Endodermal cell (in vitro differentiated cells): ENCODE data around the gene PPP1R12A. TPM values are rescaled to one million over a fixed set of nuclear protein-coding genes. Genes with fewer than 3 reads are reported as not detected.
"Not testable (repeated sequence)": the region's sequence is repeated elsewhere in the genome, so short reads cannot be mapped to it uniquely, and the experiment has no call there.

Experiments used
- DNase-seq: peaks from one replicate; pipeline ENCODE4 v3.0.0-alpha.2; 2017
- H3K27ac ChIP-seq: 2 replicates; pipeline ENCODE4 v1.5.1; 2013; ENCODE audit warnings: mild to moderate bottlenecking, low read depth, low read length, moderate library complexity
- H3K27me3 ChIP-seq: 2 replicates; pipeline ENCODE4 v1.6.1; 2013; ENCODE audit warnings: mild to moderate bottlenecking, low read length, moderate library complexity; ENCODE audit not compliant: insufficient read depth, control insufficient read depth, poor library complexity, severe bottlenecking
- H3K36me3 ChIP-seq: 2 replicates; pipeline ENCODE4 v1.7.0; 2013; ENCODE audit warnings: mild to moderate bottlenecking, low read length, moderate library complexity; ENCODE audit not compliant: control insufficient read depth, insufficient read depth
- H3K4me1 ChIP-seq: one replicate; pipeline ENCODE4 v1.7.0; 2013; ENCODE audit warnings: low read length; ENCODE audit not compliant: control insufficient read depth, insufficient read depth
- H3K4me3 ChIP-seq: 2 replicates; pipeline ENCODE4 v1.5.1; 2013; ENCODE audit warnings: mild to moderate bottlenecking, low read length, moderate library complexity
- H3K9ac ChIP-seq: 2 replicates; pipeline ENCODE4 v1.6.1; 2013; ENCODE audit warnings: mild to moderate bottlenecking, low read length, moderate library complexity; ENCODE audit not compliant: poor library complexity, severe bottlenecking; ENCODE audit errors: extremely low read depth
- H3K9me3 ChIP-seq: 2 replicates; pipeline ENCODE4 v1.6.1; 2013; ENCODE audit warnings: mild to moderate bottlenecking, low read length, moderate library complexity; ENCODE audit not compliant: control insufficient read depth
- H3K27ac Mint-ChIP-seq: 2 replicates; pipeline ENCODE4 v1.8.0; 2020; ENCODE audit warnings: mixed read lengths
- H3K27me3 Mint-ChIP-seq: 2 replicates; pipeline ENCODE4 v1.8.0; 2021; ENCODE audit warnings: mild to moderate bottlenecking, mixed read lengths; ENCODE audit not compliant: insufficient read depth
- H3K36me3 Mint-ChIP-seq: 2 replicates; pipeline ENCODE4 v1.8.0; 2020; ENCODE audit warnings: low read depth, mixed read lengths
- H3K4me1 Mint-ChIP-seq: 2 replicates; pipeline ENCODE4 v1.8.0; 2020; ENCODE audit warnings: mixed read lengths
- H3K4me3 Mint-ChIP-seq: 2 replicates; pipeline ENCODE4 v1.8.0; 2020; ENCODE audit warnings: mild to moderate bottlenecking, moderate library complexity, mixed read lengths
- H3K9me3 Mint-ChIP-seq: 2 replicates; pipeline ENCODE4 v1.8.0; 2020; ENCODE audit warnings: mild to moderate bottlenecking, mixed read lengths
- CTCF ChIP-seq: fragments of 200-600 bp; sonication (generic); conservative IDR thresholded peaks from 2 replicates; pipeline ENCODE4 v1.5.0; 2021; ENCODE audit warnings: antibody characterized with exemption, mild to moderate bottlenecking
- WGBS, 2 experiments: methylation state at CpG; one replicate each; pipeline versions ENCODE4 v1.1.5 to v1.1.7; 2013; ENCODE audit warnings: missing lambda C conversion rate in 2 of 2, mixed read lengths in 1 of 2; ENCODE audit not compliant: insufficient coverage in 1 of 2, insufficient read length in 1 of 2; 5-methylcytosine and 5-hydroxymethylcytosine counted together
- total RNA-seq, 2 donors: library from RNA; stranded (reverse); fragmentation: NEBNext Ultra II Directional in 1 of 2; extraction: Animal tissue kit (Norgen Biotek cat#: 25700) in 1 of 2; gene quantifications; 2 replicates in 1 of 2; 3 replicates in 1 of 2; pipeline ENCODE4 v1.2.1, GENCODE V29; 2021

The PPP1R12A gene
- total RNA-seq, 2 donors from 2014 or later: 80.0 to 94.7 TPM

GRCh38 chr12:79822475-79822874 is 112.4 kb downstream of the PPP1R12A start:
- Mint-ChIP-seq H3K4me1 (no peaks in the 10 kb centered on the region), H3K27me3 (no peaks in the 10 kb centered on the region), H3K9me3 (no peaks in the 10 kb centered on the region), H3K27ac (no peak overlapping the region), H3K4me3 (no peak overlapping the region), H3K36me3 (peaks cover 36% of the 10 kb centered on the region)
- H3K27me3 ChIP-seq: no peaks in the 10 kb centered on the region
- no peak overlapping the region for H3K27ac ChIP-seq
- TF ChIP-seq CTCF: no peak
- H3K9me3 ChIP-seq: no peaks in the 10 kb centered on the region
- H3K9ac ChIP-seq: no peak overlapping the region
- no peaks in the 10 kb centered on the region for H3K4me1 ChIP-seq
- DNase-seq: no peak
- no peak overlapping the region for H3K4me3 ChIP-seq
- peaks cover 77% of the 10 kb centered on the region for H3K36me3 ChIP-seq

GRCh38 chr12:79818856-79819255 is 116.0 kb downstream of the PPP1R12A start:
- 92 to 100% methylated on average over 1 to 2 of the region's 3 CpGs for WGBS, 2 experiments
- TF ChIP-seq CTCF: no peak
- H3K27ac ChIP-seq: no peak overlapping the region
- DNase-seq: no peak
- no peaks in the 10 kb centered on the region for H3K9me3 ChIP-seq
- peaks cover 83% of the 10 kb centered on the region for H3K36me3 ChIP-seq
- Mint-ChIP-seq H3K9me3 (no peaks in the 10 kb centered on the region), H3K36me3 (peaks cover 43% of the 10 kb centered on the region), H3K27me3 (no peaks in the 10 kb centered on the region), H3K4me3 (no peak overlapping the region), H3K27ac (no peak overlapping the region), H3K4me1 (no peaks in the 10 kb centered on the region)
- H3K4me1 ChIP-seq: no peaks in the 10 kb centered on the region
- H3K4me3 ChIP-seq: no peak overlapping the region
- H3K27me3 ChIP-seq: no peaks in the 10 kb centered on the region
- H3K9ac ChIP-seq: no peak overlapping the region

GRCh38 chr12:79784366-79785065 is 150.4 kb downstream of the PPP1R12A start:
- H3K27ac ChIP-seq: not testable (repeated sequence)
- H3K36me3 ChIP-seq: peaks cover 86% of the 10 kb centered on the region

More at GRCh38 chr12:79784366-79785065, 150.4 kb downstream of the PPP1R12A start:
- 93% methylated on average over 10 of the region's 10 CpGs; no CpG with 5 or more reads in 1 of the 2 experiments for WGBS, 2 experiments
- H3K27me3 ChIP-seq, H3K4me1 Mint-ChIP-seq, H3K9ac ChIP-seq, H3K9me3 Mint-ChIP-seq, H3K9me3 ChIP-seq, H3K4me3 ChIP-seq, H3K27ac Mint-ChIP-seq, H3K27me3 Mint-ChIP-seq, H3K4me1 ChIP-seq, H3K4me3 Mint-ChIP-seq: not testable (repeated sequence)
- H3K36me3 Mint-ChIP-seq: peaks cover 48% of the 10 kb centered on the region
- DNase-seq: peak; percentile 67
